ENCODE measurements around the gene SH3GL1. TPM values are rescaled to one million over a fixed set of nuclear protein-coding genes. Genes with fewer than 3 reads are reported as not detected.

Gene SH3GL1
- total and polyA plus RNA-seq, 2 experiments from 2014 or later: 81.7 to 114 TPM

GRCh38 chr19:4432918-4433506 is 32.7 kb upstream of the SH3GL1 start:
- Histone ChIP-seq H3K4me1 (ENCODE audit: insufficient read depth) (no peaks in the 10 kb centered on the region), H2AFZ (no peak overlapping the region), H3K9me2 (replicated peaks; ENCODE audit: insufficient read depth) (no peaks in the 10 kb centered on the region), H4K20me1 (ENCODE audit: insufficient read depth, poor library complexity, severe bottlenecking) (no peaks in the 10 kb centered on the region), H3K79me2 (no peaks in the 10 kb centered on the region), H3K9me3 (ENCODE audit: low read depth) (no peaks in the 10 kb centered on the region), H3K4me3 (no peak overlapping the region), H3K27ac (no peak overlapping the region), H3K27me3 (no peaks in the 10 kb centered on the region), H3K4me2 (no peak overlapping the region), H3K36me3 (replicated peaks; ENCODE audit: insufficient read depth, low read depth) (no peaks in the 10 kb centered on the region)
- TF ChIP-seq EZH2phosphoT487 (IDR thresholded peaks at IDR 0.05; ENCODE audit: low read depth, severe bottlenecking, unreplicated experiment) (no peak), EZH2 (IDR thresholded peaks at IDR 0.05; ENCODE audit: borderline replicate concordance) (no peak), CTCF (IDR thresholded peaks at IDR 0.05; ENCODE audit: poor library complexity) (no peak)
- WGBS (ENCODE audit: low lambda C conversion rate, missing lambda C conversion rate): 96% methylated on average over 19 of the region's 28 CpGs
- no peak for DNase-seq (ENCODE audit: low spot score)

- Histone ChIP-seq H3K4me1 (ENCODE audit: insufficient read depth) (no peaks in the 10 kb centered on the region), H3K79me2 (no peaks in the 10 kb centered on the region), H2AFZ (no peak overlapping the region), H3K4me3 (no peak overlapping the region), H3K4me2 (no peak overlapping the region), H3K9me3 (ENCODE audit: low read depth) (no peaks in the 10 kb centered on the region), H3K36me3 (replicated peaks; ENCODE audit: insufficient read depth, low read depth) (no peaks in the 10 kb centered on the region), H4K20me1 (ENCODE audit: insufficient read depth, poor library complexity, severe bottlenecking) (no peaks in the 10 kb centered on the region), H3K27ac (no peak overlapping the region), H3K27me3 (no peaks in the 10 kb centered on the region), H3K9me2 (replicated peaks; ENCODE audit: insufficient read depth) (no peaks in the 10 kb centered on the region)
- 95% methylated on average over 26 of the region's 26 CpGs for WGBS (ENCODE audit: low lambda C conversion rate, missing lambda C conversion rate)
- no peak for DNase-seq (ENCODE audit: low spot score)
- TF ChIP-seq EZH2 (IDR thresholded peaks at IDR 0.05; ENCODE audit: borderline replicate concordance) (no peak), CTCF (IDR thresholded peaks at IDR 0.05; ENCODE audit: poor library complexity) (no peak), EZH2phosphoT487 (IDR thresholded peaks at IDR 0.05; ENCODE audit: low read depth, severe bottlenecking, unreplicated experiment) (no peak)
Observed at GRCh38 chr19:4431808-4432674, 31.7 kb upstream of the SH3GL1 start.

GRCh38 chr19:4431296-4431695 is 30.9 kb upstream of the SH3GL1 start:
- H3K4me3 ChIP-seq: no peak overlapping the region
- no peaks in the 10 kb centered on the region for H3K4me1 ChIP-seq (ENCODE audit: insufficient read depth)
- WGBS (ENCODE audit: low lambda C conversion rate, missing lambda C conversion rate): 90% methylated on average over 9 of the region's 9 CpGs
- H2AFZ ChIP-seq: no peak overlapping the region
- no peaks in the 10 kb centered on the region for H3K9me2 ChIP-seq (replicated peaks; ENCODE audit: insufficient read depth)
- no peaks in the 10 kb centered on the region for H3K9me3 ChIP-seq (ENCODE audit: low read depth)
- no peaks in the 10 kb centered on the region for H4K20me1 ChIP-seq (ENCODE audit: insufficient read depth, poor library complexity, severe bottlenecking)
- TF ChIP-seq EZH2 (IDR thresholded peaks at IDR 0.05; ENCODE audit: borderline replicate concordance) (no peak), EZH2phosphoT487 (IDR thresholded peaks at IDR 0.05; ENCODE audit: low read depth, severe bottlenecking, unreplicated experiment) (no peak)
- H3K79me2 ChIP-seq: no peaks in the 10 kb centered on the region
- H3K4me2 ChIP-seq: no peak overlapping the region
- no peaks in the 10 kb centered on the region for H3K27me3 ChIP-seq
- no peaks in the 10 kb centered on the region for H3K36me3 ChIP-seq (replicated peaks; ENCODE audit: insufficient read depth, low read depth)
- H3K27ac ChIP-seq: no peak overlapping the region
- no peak for DNase-seq (ENCODE audit: low spot score)

GRCh38 chr19:4430760-4431159 is 30.4 kb upstream of the SH3GL1 start:
- WGBS (ENCODE audit: low lambda C conversion rate, missing lambda C conversion rate): 93% methylated on average over 12 of the region's 12 CpGs
- H3K4me3 ChIP-seq: no peak overlapping the region
- DNase-seq (ENCODE audit: low spot score): no peak

More at GRCh38 chr19:4430760-4431159, 30.4 kb upstream of the SH3GL1 start:
- Histone ChIP-seq H3K27me3 (no peaks in the 10 kb centered on the region), H3K4me2 (no peak overlapping the region), H4K20me1 (ENCODE audit: insufficient read depth, poor library complexity, severe bottlenecking) (no peaks in the 10 kb centered on the region), H3K79me2 (no peaks in the 10 kb centered on the region), H3K4me1 (ENCODE audit: insufficient read depth) (no peaks in the 10 kb centered on the region), H3K27ac (no peak overlapping the region), H3K36me3 (replicated peaks; ENCODE audit: insufficient read depth, low read depth) (no peaks in the 10 kb centered on the region), H3K9me3 (ENCODE audit: low read depth) (no peaks in the 10 kb centered on the region), H2AFZ (no peak overlapping the region), H3K9me2 (replicated peaks; ENCODE audit: insufficient read depth) (no peaks in the 10 kb centered on the region)
- TF ChIP-seq CTCF (IDR thresholded peaks at IDR 0.05; ENCODE audit: poor library complexity) (no peak), EZH2phosphoT487 (IDR thresholded peaks at IDR 0.05; ENCODE audit: low read depth, severe bottlenecking, unreplicated experiment) (no peak), EZH2 (IDR thresholded peaks at IDR 0.05; ENCODE audit: borderline replicate concordance) (no peak)

All from hepatocyte (in vitro differentiated cells).